Cardiac fibroblast (primary cell): ENCODE results near the gene ERBB3.

Source experiments
- DNase-seq, 2 donors: peaks; one replicate each; pipeline versions ENCODE4 v3.0.0 to v3.0.0-alpha.2; 2010; ENCODE audit warnings: low read depth in 2 of 2
- H3K4me3 ChIP-seq, 2 donors: replicated peaks in 1 of 2; 1 replicate in 1 of 2; 2 replicates in 1 of 2; pipeline ENCODE4 v1.5.1; 2011; ENCODE audit warnings: low read depth in 2 of 2, low read length in 2 of 2, mild to moderate bottlenecking in 2 of 2, moderate library complexity in 1 of 2
- TF ChIP-seq, protein P1 (sequence below): IDR thresholded peaks from one replicate; pipeline ENCODE4 v1.5.1; 2011; ENCODE audit warnings: low read depth, mild to moderate bottlenecking, low read length, inconsistent platforms

The ERBB3 gene

DNA sequence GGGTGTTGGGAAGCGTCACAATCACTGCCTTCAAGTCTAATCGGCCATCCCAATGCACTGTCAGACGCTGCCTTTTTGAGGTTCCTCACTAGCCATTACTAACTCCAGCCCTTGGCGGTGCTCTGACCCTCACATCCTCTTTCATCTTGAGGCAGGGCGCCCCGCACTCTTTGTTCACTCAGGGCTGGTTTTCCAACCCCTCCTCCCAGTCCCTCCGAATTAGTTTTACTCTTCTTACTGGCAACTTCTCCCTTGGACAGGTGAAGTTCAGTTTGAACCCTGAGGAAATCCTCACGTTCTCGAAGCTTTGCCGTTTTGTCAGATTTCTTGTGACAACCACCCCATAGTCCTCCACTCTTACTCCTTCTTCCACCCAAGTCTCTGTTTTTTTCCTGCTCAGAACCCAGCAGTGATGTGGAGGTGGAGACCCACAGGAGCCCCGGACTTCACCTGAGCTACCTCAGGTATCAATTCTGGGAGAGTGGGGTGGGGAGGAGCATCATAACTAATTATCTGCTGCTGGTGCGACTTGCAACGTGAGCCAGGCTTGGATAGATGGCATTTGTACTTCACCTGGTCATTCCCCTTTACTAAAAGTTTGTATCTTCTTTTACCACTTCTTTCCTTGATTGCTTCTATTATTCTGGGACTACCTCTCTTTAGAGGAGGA, 38.9 kb downstream of the ERBB3 start:
- TF ChIP-seq, protein P1, sequence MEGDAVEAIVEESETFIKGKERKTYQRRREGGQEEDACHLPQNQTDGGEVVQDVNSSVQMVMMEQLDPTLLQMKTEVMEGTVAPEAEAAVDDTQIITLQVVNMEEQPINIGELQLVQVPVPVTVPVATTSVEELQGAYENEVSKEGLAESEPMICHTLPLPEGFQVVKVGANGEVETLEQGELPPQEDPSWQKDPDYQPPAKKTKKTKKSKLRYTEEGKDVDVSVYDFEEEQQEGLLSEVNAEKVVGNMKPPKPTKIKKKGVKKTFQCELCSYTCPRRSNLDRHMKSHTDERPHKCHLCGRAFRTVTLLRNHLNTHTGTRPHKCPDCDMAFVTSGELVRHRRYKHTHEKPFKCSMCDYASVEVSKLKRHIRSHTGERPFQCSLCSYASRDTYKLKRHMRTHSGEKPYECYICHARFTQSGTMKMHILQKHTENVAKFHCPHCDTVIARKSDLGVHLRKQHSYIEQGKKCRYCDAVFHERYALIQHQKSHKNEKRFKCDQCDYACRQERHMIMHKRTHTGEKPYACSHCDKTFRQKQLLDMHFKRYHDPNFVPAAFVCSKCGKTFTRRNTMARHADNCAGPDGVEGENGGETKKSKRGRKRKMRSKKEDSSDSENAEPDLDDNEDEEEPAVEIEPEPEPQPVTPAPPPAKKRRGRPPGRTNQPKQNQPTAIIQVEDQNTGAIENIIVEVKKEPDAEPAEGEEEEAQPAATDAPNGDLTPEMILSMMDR = no peak
- no peak for DNase-seq
- peak overlapping the region; percentile 80 to 86 for H3K4me3 ChIP-seq

DNA sequence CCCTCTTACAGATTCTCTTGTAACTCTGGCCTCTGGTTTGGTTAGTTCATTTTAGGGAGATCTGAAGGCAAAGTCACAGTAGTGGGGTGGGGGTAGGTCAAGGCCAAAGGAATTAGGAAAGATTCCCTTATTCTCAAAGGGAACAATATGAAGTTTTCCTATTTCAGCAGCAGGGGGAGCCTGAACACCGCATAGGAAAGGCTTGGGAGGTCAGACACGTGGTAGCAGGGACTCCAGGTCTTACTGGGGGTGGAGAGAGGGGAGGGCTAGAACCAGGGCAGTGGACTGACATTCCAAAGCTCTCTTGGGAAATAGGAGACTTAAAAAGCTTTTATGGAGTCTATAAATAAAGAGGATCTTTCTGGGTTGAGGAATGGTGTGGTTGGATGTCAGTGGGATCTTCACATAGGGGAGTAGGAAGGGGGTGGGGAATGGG, 39.4 kb downstream of the ERBB3 start:
- TF ChIP-seq, protein P1 = peak; percentile 83
- DNase-seq = peak; percentile 95 to 97
- no peak overlapping the region for H3K4me3 ChIP-seq

DNA sequence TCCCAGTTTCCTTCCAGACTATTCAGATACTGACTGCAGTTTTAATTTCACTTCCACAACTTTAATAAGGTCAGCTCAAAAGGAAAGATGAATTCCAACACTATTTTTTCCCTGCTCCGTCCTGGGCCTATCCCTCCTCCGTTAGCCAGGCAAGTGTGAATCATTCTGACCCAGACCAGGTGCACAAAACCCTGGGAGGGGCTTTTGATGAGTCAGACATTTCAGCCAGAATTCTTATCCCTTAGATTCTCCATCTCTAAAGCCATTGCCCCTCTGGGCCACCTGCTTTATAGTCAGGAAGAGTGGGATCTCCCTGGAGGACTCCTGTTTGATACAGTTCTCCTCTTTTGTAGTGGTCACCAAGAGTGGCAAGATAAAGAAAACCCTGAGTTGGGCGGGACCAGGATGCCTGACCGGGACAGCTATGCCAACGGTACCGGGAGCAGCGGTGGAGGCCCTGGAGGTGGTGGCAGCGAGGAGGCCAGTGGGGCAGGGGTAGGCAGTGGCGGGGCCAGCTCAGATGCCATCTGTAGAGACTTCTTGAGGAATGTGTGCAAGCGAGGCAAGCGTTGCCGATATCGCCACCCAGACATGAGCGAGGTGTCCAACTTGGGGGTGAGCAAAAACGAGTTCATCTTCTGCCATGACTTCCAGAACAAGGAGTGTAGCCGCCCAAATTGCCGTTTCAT, 40.3 kb downstream of the ERBB3 start:
- DNase-seq = peak in 1 of 2 donors; percentile 24
- TF ChIP-seq, protein P1 = no peak
- H3K4me3 ChIP-seq = no peak overlapping the region

DNA sequence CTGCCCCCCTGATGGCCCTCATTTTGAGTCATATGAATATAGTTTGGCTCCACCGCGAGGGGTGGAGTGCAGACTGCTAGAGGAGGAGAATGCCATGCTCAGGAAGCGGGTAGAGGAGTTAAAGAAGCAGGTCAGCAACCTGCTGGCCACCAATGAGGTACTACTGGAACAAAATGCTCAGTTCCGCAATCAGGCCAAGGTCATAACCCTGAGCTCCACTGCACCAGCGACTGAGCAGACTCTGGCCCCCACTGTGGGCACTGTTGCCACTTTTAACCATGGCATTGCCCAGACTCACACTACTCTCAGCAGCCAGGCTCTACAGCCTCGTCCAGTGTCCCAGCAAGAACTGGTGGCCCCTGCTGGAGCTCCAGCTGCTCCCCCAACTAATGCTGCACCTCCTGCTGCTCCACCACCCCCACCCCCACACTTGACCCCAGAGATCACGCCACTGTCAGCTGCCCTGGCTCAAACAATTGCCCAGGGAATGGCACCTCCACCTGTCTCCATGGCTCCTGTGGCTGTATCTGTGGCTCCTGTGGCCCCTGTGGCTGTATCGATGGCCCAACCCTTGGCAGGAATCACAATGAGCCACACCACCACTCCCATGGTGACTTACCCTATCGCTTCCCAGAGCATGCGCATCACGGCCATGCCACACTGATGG, 41.4 kb downstream of the ERBB3 start:
- TF ChIP-seq, protein P1 = no peak
- no peak for DNase-seq
- no peak overlapping the region for H3K4me3 ChIP-seq

DNA sequence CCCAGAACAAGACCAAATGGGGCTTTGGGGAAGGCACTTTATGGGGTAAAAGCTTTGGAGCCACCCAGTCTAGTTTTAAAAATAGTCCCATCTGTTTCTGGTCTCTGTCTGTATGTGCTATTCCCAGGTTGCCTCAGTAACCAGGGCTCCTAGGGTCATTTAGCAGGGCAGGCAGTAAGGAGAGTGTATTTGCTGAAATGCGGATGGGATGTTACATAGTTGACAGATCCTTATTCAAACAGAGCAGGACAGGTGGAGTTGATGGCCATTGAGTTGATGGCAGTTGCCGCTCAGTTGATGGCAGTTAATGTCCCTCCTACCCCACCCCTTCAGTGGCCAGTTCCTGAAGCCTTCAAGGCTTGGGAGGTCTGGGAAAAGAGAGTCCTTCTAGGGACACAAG, 42.7 kb downstream of the ERBB3 start:
- no peak overlapping the region for H3K4me3 ChIP-seq
- TF ChIP-seq, protein P1 = no peak
- DNase-seq = no peak

DNA sequence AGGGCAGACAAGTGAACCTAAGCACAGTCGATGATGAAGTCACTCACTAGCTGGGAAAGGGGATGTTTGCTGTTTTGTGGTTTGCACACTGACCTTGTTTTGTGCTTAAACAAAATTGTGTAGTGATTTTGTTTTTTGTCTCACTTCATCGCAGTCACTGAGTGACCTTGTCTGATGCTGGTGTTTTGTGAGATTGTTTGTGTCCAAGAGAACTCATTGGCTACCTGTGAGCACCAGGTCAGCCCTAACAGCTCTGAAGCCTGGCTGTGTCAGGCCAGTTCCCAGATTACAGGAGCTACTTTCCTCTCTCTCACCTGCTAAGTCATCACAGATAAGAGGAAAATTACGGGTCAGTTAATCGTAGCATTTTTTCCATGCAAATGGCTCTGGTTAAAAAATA, 44.2 kb downstream of the ERBB3 start:
- TF ChIP-seq, protein P1 = no peak
- no peak overlapping the region for H3K4me3 ChIP-seq
- no peak for DNase-seq
